RWPE2 (cell line): Measurements from ENCODE around the gene C2orf42.
"Not testable (repeated sequence)": the region's sequence is repeated elsewhere in the genome, so short reads cannot be mapped to it uniquely, and the experiment has no call there.

Source experiments
- ATAC-seq: fragments of 200-7000 bp; cut with Tn5 transposase; 3 replicates; pipeline ENCODE4 v1.9.1; 2021; ENCODE audit warnings: low read depth
- DNase-seq: peaks from one replicate; pipeline ENCODE4 v3.0.0-alpha.2; 2020; ENCODE audit warnings: low spot score
- H3K27ac ChIP-seq: fragments of 450-650 bp; 2 replicates; pipeline ENCODE4 v1.5.1; 2017; ENCODE audit warnings: mild to moderate bottlenecking; ENCODE audit not compliant: poor library complexity, severe bottlenecking
- H3K27me3 ChIP-seq: fragments of 250-450 bp; sonication (Bioruptor Pico); 2 replicates; pipeline ENCODE4 v1.5.1; 2021; ENCODE audit warnings: mild to moderate bottlenecking, moderate library complexity; ENCODE audit not compliant: insufficient read depth, poor library complexity, severe bottlenecking
- H3K36me3 ChIP-seq: fragments of 250-450 bp; sonication (Bioruptor Pico); 2 replicates; pipeline ENCODE4 v1.5.1; 2020; ENCODE audit warnings: low read depth, mild to moderate bottlenecking, moderate library complexity
- H3K4me1 ChIP-seq: fragments of 250-450 bp; sonication (Bioruptor Pico); 2 replicates; pipeline ENCODE4 v1.5.1; 2021; ENCODE audit warnings: mild to moderate bottlenecking, moderate library complexity; ENCODE audit not compliant: insufficient read depth, poor library complexity, severe bottlenecking
- H3K4me3 ChIP-seq: fragments of 250-450 bp; sonication (Bioruptor Pico); 2 replicates; pipeline ENCODE4 v1.5.1; 2021; ENCODE audit warnings: mild to moderate bottlenecking, moderate library complexity; ENCODE audit not compliant: severe bottlenecking
- H3K9me3 ChIP-seq: fragments of 250-450 bp; sonication (Bioruptor Pico); 2 replicates; pipeline ENCODE4 v1.5.1; 2021; ENCODE audit warnings: mild to moderate bottlenecking, moderate library complexity; ENCODE audit not compliant: severe bottlenecking
- CTCF ChIP-seq: fragments of 450-650 bp; IDR thresholded peaks from one replicate; pipeline ENCODE4 v1.5.1; 2017; ENCODE audit warnings: mild to moderate bottlenecking, moderate library complexity; ENCODE audit not compliant: poor library complexity, severe bottlenecking

Gene C2orf42

GRCh38 chr2:70115646-70116442 is 75.0 kb downstream of the C2orf42 start:
- TF ChIP-seq CTCF = no peak
- Histone ChIP-seq H3K4me3 (no peak overlapping the region), H3K36me3 (no peaks in the 10 kb centered on the region), H3K9me3 (no peaks in the 10 kb centered on the region), H3K27me3 (no peaks in the 10 kb centered on the region), H3K27ac (no peak overlapping the region), H3K4me1 (no peaks in the 10 kb centered on the region)
- DNase-seq (no peak), ATAC-seq (no peak)

GRCh38 chr2:70113359-70114070 is 77.3 kb downstream of the C2orf42 start:
- no peak overlapping the region for H3K27ac ChIP-seq

GRCh38 chr2:70111752-70112591 is 78.8 kb downstream of the C2orf42 start:
- DNase-seq (no peak), ATAC-seq (no peak)
- Histone ChIP-seq H3K4me1 (peaks cover 8% of the 10 kb centered on the region), H3K27ac (no peak overlapping the region), H3K27me3 (no peaks in the 10 kb centered on the region), H3K36me3 (no peaks in the 10 kb centered on the region), H3K4me3 (no peak overlapping the region), H3K9me3 (no peaks in the 10 kb centered on the region)
- TF ChIP-seq CTCF = no peak

More at GRCh38 chr2:70113359-70114070, 77.3 kb downstream of the C2orf42 start:
- DNase-seq (no peak), ATAC-seq (no peak)
- H3K36me3 ChIP-seq = no peaks in the 10 kb centered on the region
- H3K9me3 ChIP-seq = no peaks in the 10 kb centered on the region
- no peak overlapping the region for H3K4me3 ChIP-seq
- H3K4me1 ChIP-seq = peaks cover 5% of the 10 kb centered on the region
- H3K27me3 ChIP-seq = no peaks in the 10 kb centered on the region
- no peak for TF ChIP-seq CTCF

- not testable (repeated sequence) for H3K4me3 ChIP-seq, ATAC-seq, H3K4me1 ChIP-seq, H3K36me3 ChIP-seq, H3K9me3 ChIP-seq, H3K27ac ChIP-seq, H3K27me3 ChIP-seq, DNase-seq
These were observed 80.4 kb downstream of the C2orf42 start for GRCh38 chr2:70110397-70110796.

DNA sequence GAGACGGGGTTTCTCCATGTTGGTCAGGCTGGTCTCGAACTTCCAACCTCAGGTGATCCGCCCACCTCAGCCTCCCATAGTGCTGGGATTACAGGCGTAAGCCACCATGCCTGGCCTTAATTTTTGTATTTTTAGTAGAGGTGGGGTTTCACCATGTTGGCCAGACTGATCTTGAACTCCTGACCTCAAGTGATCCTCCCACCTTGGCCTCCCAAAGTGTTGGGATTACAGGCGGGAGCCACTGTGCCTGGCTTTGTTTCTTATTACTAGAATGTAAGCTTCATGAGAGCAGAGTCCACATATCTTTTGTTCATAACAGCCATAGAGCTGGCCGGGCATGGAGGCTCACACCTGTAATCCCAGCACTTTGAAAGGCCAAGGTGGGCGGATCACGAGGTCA is 84.7 kb downstream of the C2orf42 start:
- not testable (repeated sequence) for H3K36me3 ChIP-seq, H3K4me3 ChIP-seq, H3K9me3 ChIP-seq, H3K27ac ChIP-seq, ATAC-seq, H3K27me3 ChIP-seq, DNase-seq
- peaks cover 10% of the 10 kb centered on the region for H3K4me1 ChIP-seq
